ENCODE data around the gene SCN8A.
A peak's percentile ranks its signal among the peaks of the same experiment; 100 is the strongest.

SCN8A gene

GRCh38 chr12:51675071-51675803, 84.2 kb downstream of the SCN8A start:
- no peak for DNase-seq

GRCh38 chr12:51676875-51677274, 85.8 kb downstream of the SCN8A start:
- no peak for DNase-seq

GRCh38 chr12:51677284-51677968, 86.4 kb downstream of the SCN8A start:
- no peak for DNase-seq

GRCh38 chr12:51678086-51678724, 87.2 kb downstream of the SCN8A start:
- DNase-seq, result no peak

GRCh38 chr12:51682981-51683380, 91.9 kb downstream of the SCN8A start:
- DNase-seq, result no peak

GRCh38 chr12:51683763-51684357, 92.8 kb downstream of the SCN8A start:
- DNase-seq, result no peak

GRCh38 chr12:51686727-51687126, 95.7 kb downstream of the SCN8A start:
- no peak for DNase-seq

- DNase-seq, result no peak
Observed at GRCh38 chr12:51687177-51687576, 96.1 kb downstream of the SCN8A start.

GRCh38 chr12:51687614-51688013, 96.6 kb downstream of the SCN8A start:
- DNase-seq, result no peak

GRCh38 chr12:51689983-51690382, 99.0 kb downstream of the SCN8A start:
- no peak for DNase-seq

- DNase-seq, result no peak
Observed at GRCh38 chr12:51692016-51692415, 101.0 kb downstream of the SCN8A start.

- DNase-seq, result no peak
Observed at GRCh38 chr12:51693569-51693968, 102.5 kb downstream of the SCN8A start.

- DNase-seq, result no peak
Observed at GRCh38 chr12:51694146-51694545, 103.1 kb downstream of the SCN8A start.

- no peak for DNase-seq
Observed at GRCh38 chr12:51695241-51696010, 104.4 kb downstream of the SCN8A start.

- no peak for DNase-seq
Observed at GRCh38 chr12:51699219-51699618, 108.2 kb downstream of the SCN8A start.

GRCh38 chr12:51700887-51701286, 109.9 kb downstream of the SCN8A start:
- no peak for DNase-seq

- no peak for DNase-seq
Observed at GRCh38 chr12:51702587-51702986, 111.6 kb downstream of the SCN8A start.

GRCh38 chr12:51705450-51705849, 114.4 kb downstream of the SCN8A start:
- no peak for DNase-seq

GRCh38 chr12:51706206-51706605, 115.2 kb downstream of the SCN8A start:
- DNase-seq, result no peak

- no peak for DNase-seq
Observed at GRCh38 chr12:51714666-51715065, 123.6 kb downstream of the SCN8A start.

- DNase-seq, result no peak
Observed at GRCh38 chr12:51717326-51717925, 126.4 kb downstream of the SCN8A start.

GRCh38 chr12:51721282-51721940, 130.4 kb downstream of the SCN8A start:
- DNase-seq, result peak; percentile 57

Data from femur (tissue), 1 donor.